SK-N-SH (cell line): Measurements from ENCODE around the gene GSG1L. TPM values are rescaled to one million over a fixed set of nuclear protein-coding genes. Genes with fewer than 3 reads are reported as not detected.

ENCODE experiments used
- CTCF ChIA-PET: fragments of 300-600, 350-600 bp; formaldehyde crosslinking; extraction: SDS; loops from one replicate; lab custom pipeline; 2021; lab: Yijun Ruan, JAX
- POLR2A ChIA-PET: fragments of 350-600 bp; sonication (Branson Sonifier 250); formaldehyde crosslinking; extraction: SDS; loops from one replicate; lab custom pipeline; 2020; ENCODE audit warnings: antibody characterized with exemption, inconsistent platforms; lab: Yijun Ruan, JAX
- DNase-seq: peaks from one replicate; pipeline ENCODE4 v3.0.0; 2012
- H2AFZ ChIP-seq: fragments of 200-600 bp; sonication (generic); 2 replicates; pipeline ENCODE4 v1.8.1; 2016; ENCODE audit warnings: antibody characterized with exemption, mild to moderate bottlenecking, low read depth
- H3F3A ChIP-seq: fragments of 200-600 bp; sonication (generic); replicated peaks from 2 replicates; pipeline ENCODE3; 2016; ENCODE audit warnings: antibody characterized with exemption, mild to moderate bottlenecking; ENCODE audit not compliant: insufficient read depth
- H3K27ac ChIP-seq, 2 experiments: fragments of 200-500 bp in 1 of 2; fragments of 200-600 bp in 1 of 2; sonication (Bioruptor generic) in 1 of 2; sonication (generic), shearing (Covaris generic) in 1 of 2; 2 replicates each; pipeline versions ENCODE4 v1.5.1 to v1.6.1; 2014 to 2016; ENCODE audit warnings: low read depth in 2 of 2, inconsistent platforms in 1 of 2, low read length in 1 of 2, mild to moderate bottlenecking in 1 of 2, mixed read lengths in 1 of 2
- H3K27me3 ChIP-seq: fragments of 200-600 bp; sonication (generic), shearing (Covaris generic); 2 replicates; pipeline ENCODE4 v1.6.1; 2016; ENCODE audit warnings: mixed run types; ENCODE audit not compliant: insufficient read depth
- H3K36me3 ChIP-seq, 2 experiments: fragments of 200-500 bp in 1 of 2; fragments of 200-600 bp in 1 of 2; sonication (Bioruptor generic) in 1 of 2; sonication (generic) in 1 of 2; replicated peaks in 1 of 2; 2 replicates each; pipeline versions ENCODE3 to v1.5.1; 2014 to 2016; ENCODE audit warnings: low read length in 1 of 2, mild to moderate bottlenecking in 1 of 2; ENCODE audit not compliant: insufficient read depth in 2 of 2, control insufficient read depth in 1 of 2
- H3K4me1 ChIP-seq, 2 experiments: fragments of 200-500 bp in 1 of 2; fragments of 200-600 bp in 1 of 2; sonication (Bioruptor generic) in 1 of 2; sonication (generic), shearing (Covaris generic) in 1 of 2; 2 replicates each; pipeline versions ENCODE4 v1.5.1 to v1.6.1; 2014 to 2016; ENCODE audit warnings: low read depth in 1 of 2, low read length in 1 of 2, mixed run types in 1 of 2; ENCODE audit not compliant: insufficient read depth in 2 of 2, control insufficient read depth in 1 of 2
- H3K4me2 ChIP-seq: fragments of 200-600 bp; sonication (generic), shearing (Covaris generic); 2 replicates; pipeline ENCODE4 v1.6.1; 2017; ENCODE audit warnings: mixed run types
- H3K4me3 ChIP-seq, 2 experiments: fragments of 200-500 bp in 1 of 2; fragments of 200-600 bp in 1 of 2; sonication (Bioruptor generic) in 1 of 2; sonication (generic), shearing (Covaris generic) in 1 of 2; 2 replicates each; pipeline versions ENCODE4 v1.5.1 to v1.8.1; 2014 to 2016; ENCODE audit warnings: low read depth in 2 of 2, inconsistent platforms in 1 of 2, low read length in 1 of 2, mild to moderate bottlenecking in 1 of 2, mixed read lengths in 1 of 2, moderate library complexity in 1 of 2
- H3K79me2 ChIP-seq: fragments of 200-600 bp; sonication (generic); 2 replicates; pipeline ENCODE4 v1.8.1; 2017; ENCODE audit warnings: mild to moderate bottlenecking; ENCODE audit not compliant: insufficient read depth
- H3K9ac ChIP-seq: fragments of 200-600 bp; sonication (generic); 2 replicates; pipeline ENCODE4 v1.6.1; 2017; ENCODE audit warnings: mixed run types
- H3K9me2 ChIP-seq: fragments of 200-600 bp; sonication (generic); 2 replicates; pipeline ENCODE4 v1.6.1; 2017; ENCODE audit warnings: mixed run types
- H3K9me3 ChIP-seq: fragments of 200-600 bp; sonication (generic); 2 replicates; pipeline ENCODE4 v1.6.1; 2017; ENCODE audit warnings: mixed run types, mild to moderate bottlenecking, moderate library complexity
- H4K20me1 ChIP-seq: fragments of 200-600 bp; sonication (generic); 2 replicates; pipeline ENCODE4 v1.6.1; 2017; ENCODE audit warnings: mild to moderate bottlenecking, mixed run types; ENCODE audit not compliant: insufficient read depth
- ELF1 ChIP-seq: IDR thresholded peaks from 2 replicates; pipeline ENCODE4 v1.4.0; 2012
- EP300 ChIP-seq, 2 experiments: IDR thresholded peaks; 2 replicates each; pipeline versions ENCODE4 v1.4.0 to v1.6.1; 2012; ENCODE audit warnings: borderline replicate concordance in 1 of 2, low read depth in 1 of 2, low read length in 1 of 2
- FOXM1 ChIP-seq: IDR thresholded peaks from 2 replicates; pipeline ENCODE4 v1.4.0; 2012; ENCODE audit warnings: low read depth, mild to moderate bottlenecking
- JUND ChIP-seq: IDR thresholded peaks from 2 replicates; pipeline ENCODE4 v1.4.0; 2012
- MXI1 ChIP-seq: IDR thresholded peaks from 2 replicates; pipeline ENCODE4 v1.6.1; 2012; ENCODE audit warnings: mild to moderate bottlenecking, low read depth, low read length, improper control_type of control experiment
- NRF1 ChIP-seq: IDR thresholded peaks from 2 replicates; pipeline ENCODE4 v1.6.1; 2012; ENCODE audit warnings: low read depth, mild to moderate bottlenecking, low read length
- RCOR1 ChIP-seq: fragments of 150-350 bp; IDR thresholded peaks from 2 replicates; pipeline ENCODE4 v1.6.1; 2017; ENCODE audit warnings: antibody characterized with exemption, low read length
- SIN3A ChIP-seq: IDR thresholded peaks from 2 replicates; pipeline ENCODE4 v1.6.1; 2012; ENCODE audit warnings: low read depth, mild to moderate bottlenecking, low read length, moderate library complexity, borderline replicate concordance
- TAF1 ChIP-seq: IDR thresholded peaks from 2 replicates; pipeline ENCODE4 v1.6.1; 2012; ENCODE audit warnings: low read depth, mild to moderate bottlenecking, low read length, moderate library complexity, borderline replicate concordance
- TCF12 ChIP-seq: IDR thresholded peaks from 2 replicates; pipeline ENCODE4 v1.4.0; 2012
- TEAD4 ChIP-seq: IDR thresholded peaks from 2 replicates; pipeline ENCODE4 v1.4.0; 2012; ENCODE audit warnings: mild to moderate bottlenecking, borderline replicate concordance; ENCODE audit not compliant: insufficient read depth
- USF1 ChIP-seq: IDR thresholded peaks from 2 replicates; pipeline ENCODE4 v1.4.0; 2012; ENCODE audit warnings: low read depth, borderline replicate concordance
- USF2 ChIP-seq: fragments of 150-350 bp; IDR thresholded peaks from 2 replicates; pipeline ENCODE4 v1.6.1; 2017; ENCODE audit warnings: antibody characterized with exemption, low read length, low read depth, borderline replicate concordance
- YY1 ChIP-seq: IDR thresholded peaks from 2 replicates; pipeline ENCODE4 v1.4.0; 2012; ENCODE audit warnings: low read depth, mild to moderate bottlenecking
- ZBTB33 ChIP-seq: IDR thresholded peaks from 2 replicates; pipeline ENCODE4 v1.4.0; 2012; ENCODE audit warnings: low read depth, borderline replicate concordance
- WGBS: methylation state at CpG from one replicate; pipeline ENCODE4 v1.1.6; 2017; ENCODE audit warnings: low lambda C conversion rate; 5-methylcytosine and 5-hydroxymethylcytosine counted together
- polyA plus RNA-seq, 3 experiments: library from polyadenylated mRNA; depleted of rRNA; stranded (reverse); fragments of >200 nt; gene quantifications; 2 replicates each; pipeline ENCODE4 v1.2.3, GENCODE V29; 2012

Gene GSG1L
- polyA plus RNA-seq, 1 of the 3 experiments (the other 2 are of a cell fraction) = not detected

- H2AFZ ChIP-seq = no peak overlapping the region
- POLR2A ChIA-PET = no interaction called here
- H3F3A ChIP-seq = no peaks in the 10 kb centered on the region
- no peak overlapping the region for H3K9ac ChIP-seq
- H3K36me3 ChIP-seq = no peaks in the 10 kb centered on the region
- H3K79me2 ChIP-seq = no peaks in the 10 kb centered on the region
- no peak overlapping the region for H3K27ac ChIP-seq
- CTCF ChIA-PET = no interaction called here
- DNase-seq = no peak
- WGBS = 64% methylated on average over 17 of the region's 20 CpGs
- TF ChIP-seq RCOR1 (no peak), EP300 (IDR thresholded peaks at IDR 0.05; ENCODE audit: borderline replicate concordance in 1 of 2, low read depth in 1 of 2, low read length in 1 of 2) (no peak), TEAD4 (no peak), YY1 (no peak), JUND (no peak), FOXM1 (no peak), ELF1 (no peak), NRF1 (no peak), MXI1 (no peak), TAF1 (no peak), ZBTB33 (no peak), SIN3A (no peak), USF1 (no peak)
- no peaks in the 10 kb centered on the region for H3K9me3 ChIP-seq
- H3K9me2 ChIP-seq = no peaks in the 10 kb centered on the region
- peaks cover 19% of the 10 kb centered on the region; the same call in 1 of the 2 replicates for H3K27me3 ChIP-seq
- H3K4me3 ChIP-seq = no peak overlapping the region
- no peaks in the 10 kb centered on the region for H3K4me1 ChIP-seq
- no peak overlapping the region for H3K4me2 ChIP-seq
- no peaks in the 10 kb centered on the region for H4K20me1 ChIP-seq
These were observed 243.5 kb downstream of the GSG1L start for GRCh38 chr16:27819881-27820610.

GRCh38 chr16:27819356-27819755 lies 244.2 kb downstream of the GSG1L start:
- Histone ChIP-seq H4K20me1 (no peaks in the 10 kb centered on the region), H3K4me3 (no peak overlapping the region), H3K9me2 (no peaks in the 10 kb centered on the region), H3K9me3 (no peaks in the 10 kb centered on the region), H3K9ac (no peak overlapping the region), H3K27ac (no peak overlapping the region), H3F3A (no peaks in the 10 kb centered on the region), H3K36me3 (no peaks in the 10 kb centered on the region), H3K4me1 (no peaks in the 10 kb centered on the region), H3K27me3 (peaks cover 19% of the 10 kb centered on the region; the same call in 1 of the 2 replicates), H2AFZ (no peak overlapping the region), H3K79me2 (no peaks in the 10 kb centered on the region), H3K4me2 (no peak overlapping the region)
- CTCF ChIA-PET = interaction anchor here (1.2 kb wide), 1 partner anchor 251 kb away, joined by 3 read pairs; no protein-coding TSS in a partner anchor
- TF ChIP-seq TAF1 = no peak
- no peak for TF ChIP-seq USF2
- TF ChIP-seq TCF12 = no peak
- no peak for TF ChIP-seq TEAD4
- no peak for TF ChIP-seq NRF1
- POLR2A ChIA-PET = no interaction called here
- DNase-seq = no peak
- WGBS = 42% methylated on average over 13 of the region's 13 CpGs
